HUES48 (cell line): ENCODE measurements around the gene NKX1-2.

Experiments
- H3K27ac ChIP-seq: one replicate; pipeline ENCODE4 v1.7.0; 2013; ENCODE audit warnings: low read depth, low read length, inconsistent platforms
- H3K27me3 ChIP-seq: 2 replicates; pipeline ENCODE4 v1.6.1; 2013; ENCODE audit warnings: mild to moderate bottlenecking, low read length; ENCODE audit not compliant: control insufficient read depth, insufficient read depth
- H3K36me3 ChIP-seq: 2 replicates; pipeline ENCODE4 v1.6.1; 2013; ENCODE audit warnings: low read length; ENCODE audit not compliant: control insufficient read depth, insufficient read depth
- H3K4me1 ChIP-seq: 2 replicates; pipeline ENCODE4 v1.6.1; 2013; ENCODE audit warnings: mild to moderate bottlenecking, low read length; ENCODE audit not compliant: control insufficient read depth, insufficient read depth
- H3K4me3 ChIP-seq: 2 replicates; pipeline ENCODE4 v1.5.1; 2013; ENCODE audit warnings: mild to moderate bottlenecking, low read depth, low read length
- H3K9ac ChIP-seq: 2 replicates; pipeline ENCODE4 v1.6.1; 2013; ENCODE audit warnings: mild to moderate bottlenecking, low read depth, low read length, moderate library complexity
- H3K9me3 ChIP-seq: 2 replicates; pipeline ENCODE4 v1.6.1; 2013; ENCODE audit warnings: low read length; ENCODE audit not compliant: control insufficient read depth, insufficient read depth

The NKX1-2 gene

DNA sequence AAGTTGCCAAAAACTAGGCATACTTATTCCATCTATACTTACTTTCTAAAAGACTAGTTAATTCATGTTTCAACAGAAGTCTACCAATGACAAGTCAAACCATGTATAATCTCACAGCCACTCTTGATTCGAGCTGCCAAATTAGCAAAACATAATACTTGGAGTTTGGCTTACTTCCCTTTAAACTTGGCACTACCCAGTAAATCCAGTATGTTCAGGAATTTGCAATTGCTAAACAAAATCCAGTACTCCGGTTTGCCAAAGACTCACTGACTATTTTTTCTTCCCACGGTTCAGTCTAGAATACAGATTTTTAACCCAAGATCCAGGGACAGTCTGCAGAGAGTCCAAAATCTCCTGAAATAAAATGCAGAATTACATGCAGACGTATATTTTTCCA lies 35.8 kb downstream of the NKX1-2 start:
- H3K9ac ChIP-seq: no peak overlapping the region
- H3K9me3 ChIP-seq: no peaks in the 10 kb centered on the region
- H3K4me1 ChIP-seq: peaks cover 13% of the 10 kb centered on the region
- no peak overlapping the region for H3K27ac ChIP-seq
- peaks cover 18% of the 10 kb centered on the region for H3K36me3 ChIP-seq
- no peak overlapping the region for H3K4me3 ChIP-seq
- H3K27me3 ChIP-seq: no peaks in the 10 kb centered on the region

DNA sequence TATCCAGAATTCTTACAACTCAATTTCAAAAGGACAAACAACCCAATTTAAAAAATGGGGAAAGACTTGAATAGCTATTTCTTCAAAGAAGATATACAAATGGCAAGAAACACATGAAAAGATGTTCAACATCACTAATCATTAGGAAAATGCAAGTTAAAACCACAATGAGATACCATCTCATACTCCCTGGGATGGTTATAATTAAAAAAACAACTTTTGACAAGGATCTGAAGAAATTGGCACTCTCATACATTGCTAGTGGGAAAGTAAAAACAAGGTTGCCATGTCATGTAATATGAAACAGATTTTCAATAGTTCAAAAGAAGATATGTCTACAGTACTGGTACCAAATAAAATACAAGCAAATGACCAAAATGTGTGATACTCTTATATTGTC lies 40.1 kb downstream of the NKX1-2 start:
- Histone ChIP-seq H3K36me3 (peaks cover 50% of the 10 kb centered on the region), H3K27ac (no peak overlapping the region), H3K4me3 (no peak overlapping the region), H3K4me1 (no peaks in the 10 kb centered on the region), H3K9me3 (no peaks in the 10 kb centered on the region), H3K9ac (no peak overlapping the region), H3K27me3 (no peaks in the 10 kb centered on the region)

DNA sequence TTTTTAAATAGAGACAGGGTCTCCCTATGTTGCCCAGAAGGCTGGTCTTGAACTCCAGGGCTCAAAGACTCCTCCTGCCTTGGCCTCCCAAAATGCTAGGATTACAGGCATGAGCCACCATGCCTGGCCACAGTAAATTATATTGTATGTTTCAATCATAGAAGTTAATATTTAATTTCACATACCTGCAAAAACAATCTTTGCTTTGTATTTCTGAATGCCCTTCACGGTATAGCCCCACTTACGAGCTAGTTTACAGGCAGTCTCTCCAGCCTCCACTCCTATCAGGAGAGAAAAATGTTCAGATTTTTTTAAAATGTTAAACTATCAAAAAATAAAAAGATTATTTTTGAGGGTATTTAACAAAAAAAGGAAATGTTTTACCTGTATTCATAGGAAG lies 41.5 kb downstream of the NKX1-2 start:
- H3K4me1 ChIP-seq: no peaks in the 10 kb centered on the region
- H3K36me3 ChIP-seq: peaks cover 54% of the 10 kb centered on the region

DNA sequence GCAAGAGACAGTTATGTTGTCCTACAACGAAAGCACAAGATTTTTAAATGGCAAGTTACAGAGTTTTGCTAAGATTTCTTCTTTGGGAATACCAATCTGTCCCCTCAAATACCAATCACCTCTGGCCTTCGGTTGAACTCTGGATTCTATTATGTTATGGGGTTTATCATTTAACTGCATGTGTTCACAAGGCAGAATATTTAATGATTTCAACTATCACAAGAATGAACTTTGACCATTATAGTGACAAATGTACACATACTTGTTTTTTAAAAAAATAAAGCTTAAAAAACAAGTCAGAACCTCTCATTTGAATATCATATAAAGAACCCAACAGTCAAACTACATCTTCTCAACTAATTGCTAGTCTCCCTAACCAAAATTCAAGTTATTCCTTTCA lies 42.4 kb downstream of the NKX1-2 start:
- Histone ChIP-seq H3K36me3 (peaks cover 62% of the 10 kb centered on the region), H3K4me3 (no peak overlapping the region), H3K4me1 (no peaks in the 10 kb centered on the region), H3K9ac (no peak overlapping the region), H3K27ac (no peak overlapping the region), H3K9me3 (no peaks in the 10 kb centered on the region), H3K27me3 (no peaks in the 10 kb centered on the region)

More for the DNA sequence above, 41.5 kb downstream of the NKX1-2 start:
- no peak overlapping the region for H3K27ac ChIP-seq
- no peak overlapping the region for H3K4me3 ChIP-seq
- H3K9me3 ChIP-seq: no peaks in the 10 kb centered on the region
- H3K27me3 ChIP-seq: no peaks in the 10 kb centered on the region
- no peak overlapping the region for H3K9ac ChIP-seq

DNA sequence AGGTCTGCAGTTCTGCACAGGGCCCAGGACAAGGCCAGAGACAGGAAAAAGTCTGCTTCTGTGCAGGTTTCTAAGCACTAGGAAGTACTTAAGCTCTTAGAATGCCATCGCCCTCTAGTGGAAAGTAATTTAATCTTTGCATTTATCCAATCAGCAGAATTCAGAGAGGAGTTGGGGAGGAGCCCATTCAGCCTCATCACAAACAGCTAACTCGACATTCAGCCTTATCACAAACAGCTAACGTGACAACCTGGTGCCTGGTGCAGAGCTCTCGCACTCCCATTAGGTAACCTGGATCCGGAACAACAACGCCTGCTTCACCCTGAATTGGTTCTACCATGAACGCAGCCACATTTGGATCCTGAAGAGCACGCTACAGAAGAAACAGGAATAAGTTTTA lies 46.3 kb downstream of the NKX1-2 start:
- Histone ChIP-seq H3K9ac (no peak overlapping the region), H3K27me3 (no peaks in the 10 kb centered on the region), H3K36me3 (peaks cover 70% of the 10 kb centered on the region), H3K9me3 (no peaks in the 10 kb centered on the region), H3K27ac (no peak overlapping the region), H3K4me1 (no peaks in the 10 kb centered on the region), H3K4me3 (no peak overlapping the region)

DNA sequence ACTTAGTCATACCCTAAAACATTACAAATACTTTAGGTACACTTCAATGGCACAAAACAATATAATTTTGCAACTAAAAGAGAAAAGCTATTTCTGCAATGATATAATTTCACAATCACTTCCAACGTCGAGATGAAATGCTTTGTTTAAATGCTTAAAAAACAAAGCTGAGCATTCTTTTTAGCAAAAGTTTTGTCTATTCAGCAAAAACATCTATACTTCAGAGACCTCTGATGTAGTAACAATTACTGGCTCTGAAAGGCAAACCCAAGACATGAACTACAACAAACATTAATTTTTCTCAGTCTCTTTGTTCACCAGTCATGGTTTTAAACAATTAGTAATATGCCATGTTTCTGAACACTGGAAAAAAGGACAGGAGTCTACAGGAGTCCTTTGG lies 47.6 kb downstream of the NKX1-2 start:
- no peaks in the 10 kb centered on the region for H3K27me3 ChIP-seq
- no peak overlapping the region for H3K4me3 ChIP-seq
- peaks cover 69% of the 10 kb centered on the region for H3K36me3 ChIP-seq
- no peaks in the 10 kb centered on the region for H3K9me3 ChIP-seq
- no peak overlapping the region for H3K27ac ChIP-seq
- no peaks in the 10 kb centered on the region for H3K4me1 ChIP-seq
- H3K9ac ChIP-seq: no peak overlapping the region

DNA sequence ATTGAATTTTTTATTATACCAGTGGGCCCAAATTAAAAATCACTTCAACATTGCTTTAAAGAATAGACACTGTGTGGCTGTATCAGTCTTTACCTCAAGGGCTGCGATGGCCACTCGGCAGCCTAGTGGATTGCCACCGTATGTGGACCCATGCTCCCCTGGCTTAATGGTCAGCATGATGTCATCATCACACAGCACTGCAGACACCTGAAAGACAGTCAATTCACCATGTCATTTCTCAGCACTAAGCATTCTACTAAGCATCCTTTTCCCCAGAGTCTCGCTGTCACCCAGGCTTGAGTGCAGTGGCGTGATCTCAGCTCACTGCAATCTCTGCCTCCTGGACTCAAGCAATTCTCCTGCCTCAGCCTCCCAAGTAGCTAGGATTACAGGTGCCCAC lies 48.2 kb downstream of the NKX1-2 start:
- H3K4me1 ChIP-seq: no peaks in the 10 kb centered on the region
- no peak overlapping the region for H3K9ac ChIP-seq
- peaks cover 68% of the 10 kb centered on the region for H3K36me3 ChIP-seq
- H3K9me3 ChIP-seq: no peaks in the 10 kb centered on the region
- H3K27ac ChIP-seq: no peak overlapping the region
- H3K4me3 ChIP-seq: no peak overlapping the region
- no peaks in the 10 kb centered on the region for H3K27me3 ChIP-seq
